OCI-LY7 (cell line): Measurements from ENCODE around the gene GRIP1. TPM values are rescaled to one million over a fixed set of nuclear protein-coding genes. Genes with fewer than 3 reads are reported as not detected.

Experiments
- BruUV-seq: library from RNA; stranded (reverse); fragments of 400-500 nt; replicated peaks from 2 replicates; lab custom pipeline; 2021; lab: Mats Ljungman, UMichigan
- CTCF ChIA-PET: fragments of 300-600 bp; sonication (Branson Sonifier 250); formaldehyde crosslinking; loops from one replicate; lab custom pipeline; 2022; ENCODE audit warnings: antibody characterized with exemption; ENCODE audit not compliant: unreplicated experiment; lab: Charles Lee
- POLR2A ChIA-PET: fragments of 300-600 bp; sonication (Branson Sonifier 250); formaldehyde crosslinking; loops from one replicate; lab custom pipeline; 2022; ENCODE audit warnings: antibody characterized with exemption; lab: Charles Lee
- DNase-seq: peaks from one replicate; pipeline ENCODE4 v3.0.0-alpha.2; 2015; ENCODE audit warnings: low spot score
- H2AFZ ChIP-seq: fragments of 200-600 bp; sonication (generic), shearing (Covaris generic); 2 replicates; pipeline ENCODE4 v1.6.1; 2014; ENCODE audit warnings: mild to moderate bottlenecking, antibody characterized with exemption, low read length, moderate library complexity
- H3K27ac ChIP-seq: fragments of 200-600 bp; sonication (generic); 2 replicates; pipeline ENCODE4 v1.5.1; 2014; ENCODE audit warnings: mixed run types, low read depth, mild to moderate bottlenecking, moderate library complexity, low read length, inconsistent platforms; ENCODE audit not compliant: poor library complexity, severe bottlenecking
- H3K36me3 ChIP-seq: fragments of 200-600 bp; sonication (generic); 2 replicates; pipeline ENCODE4 v1.6.1; 2014; ENCODE audit warnings: mild to moderate bottlenecking, antibody characterized with exemption, low read length, moderate library complexity, mixed read lengths; ENCODE audit not compliant: insufficient read depth
- H3K4me1 ChIP-seq: fragments of 200-600 bp; sonication (generic); 2 replicates; pipeline ENCODE4 v1.5.1; 2014; ENCODE audit warnings: mild to moderate bottlenecking, low read length; ENCODE audit not compliant: insufficient read depth, poor library complexity, severe bottlenecking
- H3K4me2 ChIP-seq: fragments of 200-600 bp; sonication (generic); 2 replicates; pipeline ENCODE4 v1.6.1; 2014; ENCODE audit warnings: mild to moderate bottlenecking, low read length
- H3K4me3 ChIP-seq: fragments of 200-600 bp; sonication (generic); 2 replicates; pipeline ENCODE4 v1.5.1; 2014; ENCODE audit warnings: mild to moderate bottlenecking, low read depth, low read length; ENCODE audit not compliant: poor library complexity, severe bottlenecking
- H3K79me2 ChIP-seq: fragments of 200-600 bp; sonication (generic); 2 replicates; pipeline ENCODE4 v1.6.1; 2016; ENCODE audit warnings: low read depth, mild to moderate bottlenecking, low read length, moderate library complexity, mixed read lengths; ENCODE audit not compliant: insufficient read depth
- H3K9me2 ChIP-seq: fragments of 200-600 bp; sonication (generic); 2 replicates; pipeline ENCODE4 v1.6.1; 2016; ENCODE audit warnings: mild to moderate bottlenecking, low read length, mixed read lengths; ENCODE audit not compliant: insufficient read depth
- H3K9me3 ChIP-seq: fragments of 200-600 bp; sonication (generic); 2 replicates; pipeline ENCODE4 v1.6.1; 2014; ENCODE audit warnings: mild to moderate bottlenecking, mixed run types, low read length, mixed read lengths
- H4K20me1 ChIP-seq: fragments of 200-600 bp; sonication (generic); 2 replicates; pipeline ENCODE4 v1.6.1; 2014; ENCODE audit warnings: mild to moderate bottlenecking, antibody characterized with exemption, low read length, moderate library complexity, mixed read lengths; ENCODE audit not compliant: insufficient read depth
- CTCF ChIP-seq: fragments of 200-600 bp; sonication (generic); conservative IDR thresholded peaks from 2 replicates; pipeline ENCODE4 v1.5.1; 2014; ENCODE audit warnings: mild to moderate bottlenecking, antibody characterized with exemption, low read length, moderate library complexity, mixed read lengths
- EZH2phosphoT487 ChIP-seq: fragments of 200-600 bp; sonication (generic); IDR thresholded peaks from 2 replicates; pipeline ENCODE4 v1.6.1; 2018; ENCODE audit warnings: low read depth, borderline replicate concordance, mild to moderate bottlenecking, mixed run types, antibody characterized with exemption, low read length, moderate library complexity, mixed read lengths
- intact Hi-C: fragments of 100-400 bp; cut with micrococcal nuclease; formaldehyde crosslinking; loops from one replicate; pipeline ENCODE4 v1.10.0; 2022; ENCODE audit not compliant: unreplicated experiment
- total RNA-seq, 2 experiments: library from RNA; depleted of rRNA in 1 of 2; stranded (reverse); fragments of >200 nt in 1 of 2; shearing (Covaris generic) in 1 of 2; gene quantifications; 2 replicates each; pipeline ENCODE4 v1.2.3, GENCODE V29; 2014 to 2022

GRIP1 gene
- total RNA-seq, 2 experiments from 2014 or later, result 4.1 to 7.6 TPM

- H3K27ac ChIP-seq, result no peak overlapping the region
- H3K36me3 ChIP-seq, result no peaks in the 10 kb centered on the region
- DNase-seq, result no peak
- H3K9me2 ChIP-seq, result no peaks in the 10 kb centered on the region
- ChIA-PET CTCF (no interaction called here), POLR2A (no interaction called here)
- no TSS peak for BruUV-seq
- no peaks in the 10 kb centered on the region for H4K20me1 ChIP-seq
- no peak overlapping the region for H2AFZ ChIP-seq
- no peaks in the 10 kb centered on the region for H3K79me2 ChIP-seq
- H3K4me3 ChIP-seq, result no peak overlapping the region
- no peaks in the 10 kb centered on the region for H3K9me3 ChIP-seq
- H3K4me2 ChIP-seq, result no peak overlapping the region
- TF ChIP-seq CTCF (no peak), EZH2phosphoT487 (no peak)
- intact Hi-C loops, result no loop called here
- H3K4me1 ChIP-seq, result no peaks in the 10 kb centered on the region
These were observed 291.8 kb downstream of the GRIP1 start for GRCh38 chr12:66387117-66387516.

GRCh38 chr12:66380769-66381535 lies 297.9 kb downstream of the GRIP1 start:
- H3K4me3 ChIP-seq, result no peak overlapping the region
- no TSS peak for BruUV-seq

More at GRCh38 chr12:66380769-66381535, 297.9 kb downstream of the GRIP1 start:
- H3K36me3 ChIP-seq, result no peaks in the 10 kb centered on the region
- no peak for TF ChIP-seq CTCF
- TF ChIP-seq EZH2phosphoT487, result no peak
- ChIA-PET CTCF (no interaction called here), POLR2A (interaction anchor here (0.5 to 1.2 kb wide), 3 partner anchors 19 to 210 kb away, joined by 3 to 5 read pairs (median 3); no protein-coding TSS in a partner anchor)
- no peak overlapping the region for H3K27ac ChIP-seq
- no peak overlapping the region for H3K4me2 ChIP-seq
- no peaks in the 10 kb centered on the region for H3K9me3 ChIP-seq
- H3K79me2 ChIP-seq, result no peaks in the 10 kb centered on the region
- no peaks in the 10 kb centered on the region for H4K20me1 ChIP-seq
- intact Hi-C loops, result no loop called here
- H2AFZ ChIP-seq, result no peak overlapping the region
- DNase-seq, result no peak
- H3K9me2 ChIP-seq, result no peaks in the 10 kb centered on the region
- peaks cover 7% of the 10 kb centered on the region for H3K4me1 ChIP-seq
